OCI-LY3 (cell line): ENCODE measurements around the gene POLG.

ENCODE experiments used
- CTCF ChIP-seq: fragments of 200-600, 300-600 bp; sonication (generic); IDR thresholded peaks from 2 replicates; pipeline ENCODE4 v1.5.1; 2014; ENCODE audit warnings: antibody characterized with exemption, low read length, low read depth
- EZH2phosphoT487 ChIP-seq: fragments of 200-600 bp; shearing (Covaris generic); IDR thresholded peaks from 2 replicates; pipeline ENCODE4 v1.6.1; 2018; ENCODE audit warnings: antibody characterized with exemption, mixed run types, low read depth

- TF ChIP-seq CTCF (no peak), EZH2phosphoT487 (no peak)
Observed at GRCh38 chr15:89307791-89308190, 26.8 kb downstream of the POLG start.
